GM21390 (cell line): ENCODE results near the gene SRL.

ENCODE experiments used
- ATAC-seq: cut with Tn5 transposase; IDR thresholded peaks from one replicate; pipeline ENCODE4 v1.9.1; 2021; ENCODE audit not compliant: unreplicated experiment

The SRL gene

GRCh38 chr16:4241928-4242283, at the start of gene SRL:
Gene SRL (minus strand): TSS chr16:4242080. CDS start chr16:4242067, 13 bp downstream.
- no peak for ATAC-seq

GRCh38 chr16:4290236-4290830, 48.5 kb upstream of the SRL start:
- ATAC-seq = no peak

GRCh38 chr16:4288148-4288921, 46.5 kb upstream of the SRL start:
- no peak for ATAC-seq

GRCh38 chr16:4285167-4285566, 43.3 kb upstream of the SRL start:
- ATAC-seq = no peak

- ATAC-seq = no peak
These were observed 42.1 kb upstream of the SRL start for GRCh38 chr16:4283939-4284338.

- ATAC-seq = no peak
These were observed 41.6 kb upstream of the SRL start for GRCh38 chr16:4283441-4283840.

- no peak for ATAC-seq
These were observed 38.7 kb upstream of the SRL start for GRCh38 chr16:4280625-4281024.

- no peak for ATAC-seq
These were observed 36.2 kb upstream of the SRL start for GRCh38 chr16:4277987-4278513.

GRCh38 chr16:4275861-4276260, 34.0 kb upstream of the SRL start:
- ATAC-seq = no peak

GRCh38 chr16:4273858-4274311, 32.0 kb upstream of the SRL start:
- ATAC-seq = no peak

- ATAC-seq = no peak
These were observed 30.5 kb upstream of the SRL start for GRCh38 chr16:4272114-4272956.

GRCh38 chr16:4271176-4272113, 29.6 kb upstream of the SRL start:
- ATAC-seq = peak; percentile 67

GRCh38 chr16:4270595-4270994, 28.7 kb upstream of the SRL start:
- ATAC-seq = no peak

- no peak for ATAC-seq
These were observed 28.2 kb upstream of the SRL start for GRCh38 chr16:4270091-4270490.

- no peak for ATAC-seq
These were observed 24.5 kb upstream of the SRL start for GRCh38 chr16:4266372-4266771.

GRCh38 chr16:4265676-4266075, 23.8 kb upstream of the SRL start:
- no peak for ATAC-seq

- ATAC-seq = no peak
These were observed 22.7 kb upstream of the SRL start for GRCh38 chr16:4264546-4264945.

- ATAC-seq = no peak
These were observed 21.9 kb upstream of the SRL start for GRCh38 chr16:4263504-4264436.

- ATAC-seq = no peak
These were observed 20.5 kb upstream of the SRL start for GRCh38 chr16:4262303-4262835.
